GM12891 (cell line): ENCODE data around the gene TSPAN17.

Source experiments
- POLR2A ChIP-seq: IDR thresholded peaks from 2 replicates; pipeline ENCODE4 v1.6.1; 2011; ENCODE audit warnings: low read depth, low read length, control low read depth
- POLR2AphosphoS5 ChIP-seq: IDR thresholded peaks from 2 replicates; pipeline ENCODE4 v1.6.1; 2011; ENCODE audit warnings: low read depth, low read length, control low read depth
- SPI1 ChIP-seq: IDR thresholded peaks from 2 replicates; pipeline ENCODE4 v1.6.1; 2011; ENCODE audit warnings: low read depth, low read length, control low read depth
- TAF1 ChIP-seq: IDR thresholded peaks from 2 replicates; pipeline ENCODE4 v1.6.1; 2011; ENCODE audit warnings: low read depth, low read length, control low read depth

DNA sequence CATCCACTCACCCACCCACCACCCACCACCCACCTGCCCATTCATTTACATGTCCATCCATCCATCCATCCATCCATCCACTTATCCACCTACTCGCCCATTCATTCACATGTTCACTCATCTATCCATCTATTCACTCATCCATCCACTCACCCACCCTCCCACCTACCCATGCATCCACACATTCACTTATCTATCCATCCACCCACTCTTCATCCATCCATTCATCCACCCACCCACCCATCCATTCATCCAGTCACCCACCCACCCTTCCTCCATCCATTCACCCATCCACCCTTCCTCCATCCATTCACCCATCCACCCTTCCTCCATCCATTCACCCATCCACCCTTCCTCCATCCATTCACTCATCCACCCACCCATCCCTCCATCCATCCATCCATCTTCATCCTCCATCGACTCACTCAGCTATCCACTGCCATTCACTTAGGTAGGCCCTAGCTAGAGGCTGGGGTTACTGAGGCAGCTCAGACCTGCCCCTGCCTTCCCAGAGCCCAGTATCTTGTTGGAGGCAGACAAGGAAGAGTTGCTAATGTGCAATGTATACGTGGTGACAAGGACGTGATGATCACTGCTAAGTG, 12.7 kb downstream of the TSPAN17 start:
- TF ChIP-seq POLR2A = no peak
- TF ChIP-seq SPI1 = no peak
- TF ChIP-seq POLR2AphosphoS5 = no peak
- TF ChIP-seq TAF1 = no peak
